ENCODE measurements around the gene OR10H5. TPM values are rescaled to one million over a fixed set of nuclear protein-coding genes. Genes with fewer than 3 reads are reported as not detected.
"Not testable (repeated sequence)": the region's sequence is repeated elsewhere in the genome, so short reads cannot be mapped to it uniquely, and the experiment has no call there.

Gene OR10H5
- not detected in 2 replicates for total RNA-seq (2014; rRNA removed; shearing (Covaris generic))

GRCh38 chr19:15787611-15788155 is at the start of gene OR10H5:
Gene OR10H5, plus strand, starts transcription at chr19:15787661. Its CDS starts 6,388 bp downstream, at chr19:15794049.
- Histone ChIP-seq H3K9me3 (replicated peaks) (no peaks in the 10 kb centered on the region), H3K4me3 (no peak within 1 kb of the TSS), H3K36me3 (no peaks in the 10 kb centered on the region), H3K4me1 (replicated peaks) (no peaks in the 10 kb centered on the region), H3K27me3 (replicated peaks) (no peaks in the 10 kb centered on the region), H3K27ac (no peak within 1 kb of the TSS)
- no peak for DNase-seq (ENCODE audit: low read depth in 1 of 2, low spot score in 2 of 2)

- no peak within 1 kb of the TSS for H3K27ac ChIP-seq
- no peaks in the 10 kb centered on the region for H3K9me3 ChIP-seq (replicated peaks)
- no peaks in the 10 kb centered on the region for H3K4me1 ChIP-seq (replicated peaks)
- H3K27me3 ChIP-seq (replicated peaks), result no peaks in the 10 kb centered on the region
- no peaks in the 10 kb centered on the region for H3K36me3 ChIP-seq
- DNase-seq (ENCODE audit: low read depth in 1 of 2, low spot score in 2 of 2), result no peak
- H3K4me3 ChIP-seq, result no peak within 1 kb of the TSS
Observed at GRCh38 chr19:15737722-15738121, 49.7 kb upstream of the OR10H5 start, which contains the start of gene OR10H3. Gene OR10H3, plus strand, starts transcription at chr19:15737985. Its CDS starts 3,408 bp downstream, at chr19:15741393.

GRCh38 chr19:15740785-15741184 is 46.7 kb upstream of the OR10H5 start:
- Histone ChIP-seq H3K27me3 (replicated peaks) (no peaks in the 10 kb centered on the region), H3K9me3 (replicated peaks) (no peaks in the 10 kb centered on the region), H3K4me3 (no peak overlapping the region), H3K4me1 (replicated peaks) (no peaks in the 10 kb centered on the region), H3K27ac (no peak overlapping the region), H3K36me3 (no peaks in the 10 kb centered on the region)
- no peak for DNase-seq (ENCODE audit: low read depth in 1 of 2, low spot score in 2 of 2)

GRCh38 chr19:15748239-15748638 is 39.2 kb upstream of the OR10H5 start:
- Histone ChIP-seq H3K27ac (no peak overlapping the region), H3K27me3 (replicated peaks) (peaks cover 9% of the 10 kb centered on the region; the same call in 1 of the 2 replicates), H3K36me3 (no peaks in the 10 kb centered on the region), H3K9me3 (replicated peaks) (no peaks in the 10 kb centered on the region), H3K4me3 (no peak overlapping the region), H3K4me1 (replicated peaks) (no peaks in the 10 kb centered on the region)
- DNase-seq (ENCODE audit: low read depth in 1 of 2, low spot score in 2 of 2), result no peak

GRCh38 chr19:15758379-15758778 is 29.1 kb upstream of the OR10H5 start:
- Histone ChIP-seq H3K9me3 (replicated peaks) (no peaks in the 10 kb centered on the region), H3K4me1 (replicated peaks) (no peaks in the 10 kb centered on the region), H3K27me3 (replicated peaks) (no peaks in the 10 kb centered on the region), H3K27ac (no peak overlapping the region), H3K4me3 (no peak overlapping the region), H3K36me3 (no peaks in the 10 kb centered on the region)
- DNase-seq (ENCODE audit: low read depth in 1 of 2, low spot score in 2 of 2), result no peak

- Histone ChIP-seq H3K9me3 (replicated peaks) (no peaks in the 10 kb centered on the region), H3K36me3 (no peaks in the 10 kb centered on the region), H3K27ac (no peak overlapping the region), H3K27me3 (replicated peaks) (0 out of 2 replicates have a peak, but pooled peaks cover under 1% of the 10 kb centered on the region), H3K4me1 (replicated peaks) (no peaks in the 10 kb centered on the region), H3K4me3 (no peak overlapping the region)
- no peak for DNase-seq (ENCODE audit: low read depth in 1 of 2, low spot score in 2 of 2)
Observed at GRCh38 chr19:15759962-15760565, 27.4 kb upstream of the OR10H5 start.

- Histone ChIP-seq H3K36me3 (no peaks in the 10 kb centered on the region), H3K27me3 (replicated peaks) (0 out of 2 replicates have a peak, but pooled peaks cover 3% of the 10 kb centered on the region), H3K27ac (no peak overlapping the region), H3K4me3 (no peak overlapping the region), H3K4me1 (replicated peaks) (no peaks in the 10 kb centered on the region), H3K9me3 (replicated peaks) (no peaks in the 10 kb centered on the region)
- no peak for DNase-seq (ENCODE audit: low read depth in 1 of 2, low spot score in 2 of 2)
Observed at GRCh38 chr19:15769586-15769985, 17.9 kb upstream of the OR10H5 start.

GRCh38 chr19:15774159-15774558 is 13.3 kb upstream of the OR10H5 start:
- not testable (repeated sequence) for H3K36me3 ChIP-seq; H3K27ac ChIP-seq; H3K4me1 ChIP-seq (replicated peaks); H3K9me3 ChIP-seq (replicated peaks); H3K27me3 ChIP-seq (replicated peaks); H3K4me3 ChIP-seq
- DNase-seq (ENCODE audit: low read depth in 1 of 2, low spot score in 2 of 2), result peak in 1 of 2 experiments; percentile 28

GRCh38 chr19:15775249-15775648 is 12.2 kb upstream of the OR10H5 start:
- Histone ChIP-seq H3K36me3 (no peaks in the 10 kb centered on the region), H3K9me3 (replicated peaks) (no peaks in the 10 kb centered on the region), H3K27ac (no peak overlapping the region), H3K4me3 (no peak overlapping the region), H3K27me3 (replicated peaks) (no peaks in the 10 kb centered on the region), H3K4me1 (replicated peaks) (no peaks in the 10 kb centered on the region)
- DNase-seq (ENCODE audit: low read depth in 1 of 2, low spot score in 2 of 2), result no peak

GRCh38 chr19:15776264-15776663 is 11.2 kb upstream of the OR10H5 start:
- no peaks in the 10 kb centered on the region for H3K27me3 ChIP-seq (replicated peaks)
- H3K9me3 ChIP-seq (replicated peaks), result no peaks in the 10 kb centered on the region
- DNase-seq (ENCODE audit: low read depth in 1 of 2, low spot score in 2 of 2), result no peak
- no peaks in the 10 kb centered on the region for H3K36me3 ChIP-seq
- no peaks in the 10 kb centered on the region for H3K4me1 ChIP-seq (replicated peaks)
- H3K27ac ChIP-seq, result no peak overlapping the region
- H3K4me3 ChIP-seq, result no peak overlapping the region

GRCh38 chr19:15776991-15777970 is 10.2 kb upstream of the OR10H5 start:
- DNase-seq (ENCODE audit: low read depth in 1 of 2, low spot score in 2 of 2), result no peak
- Histone ChIP-seq H3K4me3 (no peak overlapping the region), H3K4me1 (replicated peaks) (no peaks in the 10 kb centered on the region), H3K36me3 (no peaks in the 10 kb centered on the region), H3K9me3 (replicated peaks) (no peaks in the 10 kb centered on the region), H3K27ac (no peak overlapping the region), H3K27me3 (replicated peaks) (no peaks in the 10 kb centered on the region)

- no peak overlapping the region for H3K4me3 ChIP-seq
- no peaks in the 10 kb centered on the region for H3K4me1 ChIP-seq (replicated peaks)
- no peak for DNase-seq (ENCODE audit: low read depth in 1 of 2, low spot score in 2 of 2)
- no peaks in the 10 kb centered on the region for H3K9me3 ChIP-seq (replicated peaks)
- no peaks in the 10 kb centered on the region for H3K36me3 ChIP-seq
- H3K27ac ChIP-seq, result no peak overlapping the region
- no peaks in the 10 kb centered on the region for H3K27me3 ChIP-seq (replicated peaks)
Observed at GRCh38 chr19:15779756-15780476, 7.5 kb upstream of the OR10H5 start.

- H3K4me3 ChIP-seq, result no peak overlapping the region
- no peaks in the 10 kb centered on the region for H3K36me3 ChIP-seq
- no peak for DNase-seq (ENCODE audit: low read depth in 1 of 2, low spot score in 2 of 2)
- no peak overlapping the region for H3K27ac ChIP-seq
- no peaks in the 10 kb centered on the region for H3K27me3 ChIP-seq (replicated peaks)
- H3K9me3 ChIP-seq (replicated peaks), result no peaks in the 10 kb centered on the region
- H3K4me1 ChIP-seq (replicated peaks), result no peaks in the 10 kb centered on the region
Observed at GRCh38 chr19:15780610-15781418, 6.6 kb upstream of the OR10H5 start.
